HG03064 (cell line): ENCODE data around the gene SLC44A1.
A peak's percentile ranks its signal among the peaks of the same experiment; 100 is the strongest.

Experiments used
- ATAC-seq: cut with Tn5 transposase; IDR thresholded peaks from one replicate; pipeline ENCODE4 v1.9.1; 2021; ENCODE audit warnings: low read depth; ENCODE audit not compliant: unreplicated experiment

SLC44A1 gene

DNA sequence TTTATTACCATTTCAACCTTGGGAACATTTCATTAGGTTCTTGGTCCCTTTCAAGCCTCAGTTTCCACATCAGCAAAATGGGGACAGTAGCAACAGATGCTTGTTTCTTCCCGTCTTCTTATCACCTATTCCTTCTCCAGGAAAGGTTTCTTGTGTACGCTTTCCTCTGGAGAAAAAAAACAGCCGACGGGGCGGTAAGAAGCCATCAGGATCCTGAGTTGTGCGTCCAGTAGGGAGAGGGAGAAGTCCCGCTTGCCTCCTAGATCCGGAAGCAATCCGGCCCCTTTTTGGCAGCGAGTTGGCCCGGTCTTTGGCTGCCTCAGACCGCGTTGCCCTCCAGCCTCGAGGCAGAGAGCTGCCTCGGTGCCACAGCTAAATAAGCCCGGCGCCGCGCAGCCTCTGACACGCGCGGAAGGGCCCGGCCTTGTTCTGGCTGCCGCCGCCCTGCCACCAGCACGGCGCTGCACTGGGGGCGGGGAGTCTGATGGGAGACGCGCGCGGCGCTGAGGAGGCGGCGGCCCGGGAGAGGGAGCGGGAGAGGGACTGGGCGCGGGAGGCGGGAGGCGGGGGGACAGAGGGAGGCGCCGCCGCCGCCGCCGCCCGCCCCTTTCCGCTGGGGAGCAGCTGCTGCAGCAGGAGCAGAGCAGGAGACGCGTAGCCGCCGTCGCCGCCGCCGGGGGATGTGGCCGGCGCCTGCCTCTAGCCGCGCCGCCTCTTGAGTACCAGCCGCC lies at the start of gene SLC44A1:
Gene SLC44A1, plus strand, starts transcription at position 649 of the 731 bp plus-strand sequence. CDS start 218 bp downstream, outside the sequence.
- ATAC-seq: peak; percentile 85

GRCh38 chr9:105195259-105195658 lies 49.2 kb upstream of the SLC44A1 start:
- ATAC-seq: no peak

DNA sequence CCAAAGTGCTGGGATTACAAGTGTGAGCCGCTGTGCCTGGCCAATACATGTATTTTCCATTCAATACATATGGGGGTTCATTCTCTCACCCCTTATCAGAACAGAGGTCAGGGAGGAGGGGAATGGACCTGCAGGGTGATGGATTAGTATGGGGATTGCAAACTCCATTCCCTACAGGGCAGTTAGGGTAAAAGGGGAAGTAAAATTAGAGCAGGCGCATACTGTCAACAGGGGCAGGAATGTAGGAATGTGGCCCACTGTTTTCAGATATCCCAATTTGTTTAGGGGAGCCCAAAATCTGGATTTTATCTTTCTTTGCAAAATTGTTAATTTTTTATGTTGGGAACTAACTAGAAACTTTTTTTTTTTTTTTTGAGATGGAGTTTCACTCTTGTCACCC lies 46.4 kb upstream of the SLC44A1 start:
- no peak for ATAC-seq

DNA sequence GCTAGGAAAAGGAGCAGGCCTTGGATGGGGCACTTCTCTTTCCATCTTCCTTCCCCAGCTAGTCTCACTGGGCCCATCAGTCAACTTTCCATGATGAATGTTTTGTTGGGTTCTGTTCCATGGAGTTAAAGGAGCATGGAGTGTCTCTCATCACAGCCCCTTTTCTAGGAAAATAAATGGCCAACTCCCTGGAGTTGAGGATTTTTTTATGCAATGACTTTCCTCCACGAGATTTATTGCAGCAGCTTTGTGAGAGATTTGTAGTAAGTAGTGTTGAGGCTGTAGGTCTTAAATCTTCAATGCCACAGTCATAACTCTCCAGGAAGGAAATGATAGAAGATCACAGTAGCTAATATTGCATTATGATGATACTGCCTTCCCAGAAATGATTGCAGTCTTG lies 45.6 kb upstream of the SLC44A1 start:
- no peak for ATAC-seq

- ATAC-seq: no peak
These were observed 40.0 kb upstream of the SLC44A1 start for GRCh38 chr9:105204416-105204815.

DNA sequence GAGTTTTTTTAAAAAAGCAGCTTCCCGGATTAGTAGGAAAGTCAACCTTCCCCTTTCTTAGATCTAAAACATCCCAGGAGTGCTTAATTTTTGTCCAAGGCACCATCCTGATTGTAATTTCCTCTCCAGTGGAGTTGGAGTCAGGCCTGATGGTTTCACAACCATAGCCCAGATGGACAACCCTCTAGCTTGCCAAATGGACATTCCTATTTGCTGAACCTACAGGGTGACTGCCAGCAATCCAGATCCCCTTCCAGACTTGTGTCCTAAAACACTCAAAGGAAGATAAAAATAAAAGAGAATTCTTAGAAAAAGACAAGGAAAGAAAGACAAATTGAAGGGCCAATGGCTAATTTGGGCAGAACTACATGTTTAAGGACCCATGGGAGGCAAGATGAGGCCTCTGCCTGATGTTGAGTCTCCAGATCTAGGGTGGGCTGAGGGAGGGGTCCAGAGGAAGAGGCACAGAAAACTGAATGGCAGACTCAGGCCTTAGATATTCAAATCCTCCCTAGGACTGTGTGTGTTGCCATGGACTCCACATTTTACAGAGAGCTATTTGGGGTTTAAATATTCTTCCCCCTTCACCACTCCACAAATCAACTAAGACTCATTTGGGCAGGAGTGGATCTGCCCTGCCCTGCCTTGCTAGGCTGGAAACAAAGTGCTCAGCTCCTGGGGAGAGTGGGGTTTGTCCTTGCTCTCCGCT lies 38.5 kb upstream of the SLC44A1 start:
- ATAC-seq: no peak

GRCh38 chr9:105206496-105206820 lies 38.0 kb upstream of the SLC44A1 start:
- ATAC-seq: no peak

DNA sequence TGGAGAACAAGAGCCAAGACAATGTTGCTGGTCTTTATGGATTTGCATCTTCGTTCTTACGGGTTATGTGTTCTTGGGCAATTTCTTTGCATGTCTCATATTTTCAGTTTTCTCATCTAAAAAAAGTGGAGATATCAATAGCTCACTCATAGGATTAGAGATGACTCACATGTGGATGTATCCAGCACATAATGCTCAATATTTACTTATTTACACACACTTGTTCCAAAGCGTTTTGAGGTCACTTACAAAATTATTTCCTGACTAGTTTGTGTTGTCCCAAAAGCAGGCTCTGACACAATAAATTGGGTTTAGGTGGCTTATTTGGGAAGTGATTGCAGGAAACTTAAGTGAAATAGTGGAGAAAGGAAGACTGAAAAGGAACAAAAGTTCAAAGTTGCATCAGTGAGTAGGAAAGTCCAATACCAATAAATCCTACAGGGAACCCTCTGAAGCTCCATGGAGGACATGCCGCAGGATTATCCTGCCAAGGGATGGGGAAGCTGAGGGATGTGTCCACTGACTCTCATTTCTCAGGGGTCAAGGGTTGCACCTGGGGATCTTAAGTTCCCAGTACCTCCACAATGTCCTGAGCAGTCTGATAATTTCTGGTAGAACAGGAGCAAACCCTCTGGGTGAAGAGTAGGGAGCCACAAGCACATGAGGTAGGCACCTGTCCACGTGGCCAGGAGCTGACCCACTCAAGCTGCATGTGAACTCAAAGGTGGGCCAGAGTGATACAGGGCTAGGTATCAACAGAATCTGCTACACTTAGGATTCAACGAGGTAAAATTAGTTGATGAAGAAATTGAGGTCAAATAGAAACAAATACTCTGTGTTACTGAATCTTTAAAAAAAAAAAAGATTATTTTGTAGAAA lies 37.4 kb upstream of the SLC44A1 start:
- no peak for ATAC-seq

GRCh38 chr9:105216440-105217178 lies 27.8 kb upstream of the SLC44A1 start:
- ATAC-seq: no peak

- no peak for ATAC-seq
These were observed 25.8 kb upstream of the SLC44A1 start for GRCh38 chr9:105218673-105219072.

- no peak for ATAC-seq
These were observed 25.1 kb upstream of the SLC44A1 start for GRCh38 chr9:105219291-105219805.

- no peak for ATAC-seq
These were observed 24.0 kb upstream of the SLC44A1 start for GRCh38 chr9:105220451-105220850.

- no peak for ATAC-seq
These were observed 20.8 kb upstream of the SLC44A1 start for GRCh38 chr9:105223544-105224140.

DNA sequence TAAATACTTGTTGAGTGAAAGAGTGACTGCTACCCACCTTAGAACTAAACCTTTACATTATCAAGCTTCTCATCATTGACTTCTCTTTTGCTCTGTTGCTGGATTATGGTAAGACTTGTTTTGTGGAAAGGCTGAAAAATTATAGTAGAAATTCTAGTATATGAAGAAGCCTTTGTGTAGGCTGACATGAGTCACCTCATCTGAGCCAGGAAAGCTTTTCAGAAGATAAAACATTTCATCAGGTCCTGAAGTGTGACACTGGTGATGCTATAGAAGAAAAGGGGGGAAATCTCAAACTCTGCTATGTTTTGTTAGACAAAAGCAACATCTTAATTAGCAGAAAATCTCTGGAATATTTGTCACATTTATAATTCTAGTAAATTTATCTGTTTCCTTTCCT lies 18.4 kb upstream of the SLC44A1 start:
- no peak for ATAC-seq

- ATAC-seq: no peak
These were observed 12.2 kb upstream of the SLC44A1 start for GRCh38 chr9:105232207-105232606.

DNA sequence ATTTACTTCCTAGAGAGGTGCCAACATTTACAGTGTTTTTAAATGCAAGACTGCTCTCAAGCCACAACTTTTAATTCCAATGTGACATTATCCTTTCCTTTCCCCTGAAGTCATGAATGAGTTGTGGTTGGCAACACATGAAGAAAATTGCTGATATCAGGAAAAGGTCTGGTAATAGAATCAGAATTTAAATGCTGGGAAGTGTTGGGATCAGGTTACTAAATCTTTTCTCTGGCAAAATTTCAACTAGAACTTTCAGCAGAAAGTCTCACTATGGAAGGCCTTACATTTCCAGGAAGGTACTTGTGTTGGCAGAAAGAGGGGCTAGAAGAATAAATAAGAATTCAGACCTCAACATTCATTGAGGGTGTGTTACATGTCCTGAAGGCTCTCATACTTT lies 10.6 kb upstream of the SLC44A1 start:
- no peak for ATAC-seq

DNA sequence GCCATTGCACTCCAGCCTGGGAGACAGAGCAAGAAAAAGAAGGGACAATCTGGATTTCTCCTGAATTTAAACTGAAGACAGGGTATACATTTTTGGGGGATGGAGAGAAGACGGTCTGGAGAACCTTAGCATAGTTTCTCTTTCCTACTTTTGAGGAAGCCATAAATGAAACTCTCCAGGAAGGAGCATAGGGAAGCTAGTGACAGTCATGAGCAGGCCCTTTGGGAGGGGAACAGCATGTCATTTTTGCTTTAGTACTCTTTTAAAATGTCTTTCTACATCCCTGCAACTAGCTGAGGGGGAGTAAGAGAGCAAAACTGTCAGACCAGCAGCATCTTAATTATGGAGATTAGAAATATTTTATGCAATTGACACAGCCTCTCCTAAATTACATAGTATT lies 8.2 kb upstream of the SLC44A1 start:
- ATAC-seq: no peak

GRCh38 chr9:105237246-105237645 lies 7.2 kb upstream of the SLC44A1 start:
- ATAC-seq: no peak

- no peak for ATAC-seq
These were observed 6.1 kb upstream of the SLC44A1 start for GRCh38 chr9:105238302-105238701.
